GM21360 (cell line): ENCODE results near the gene LRP1.

Experiments used
- ATAC-seq: cut with Tn5 transposase; IDR thresholded peaks from one replicate; pipeline ENCODE4 v1.9.1; 2021; ENCODE audit warnings: mild to moderate bottlenecking, moderate library complexity; ENCODE audit not compliant: unreplicated experiment

The LRP1 gene

GRCh38 chr12:57133013-57133569 lies 4.8 kb downstream of the LRP1 start:
- ATAC-seq: no peak

DNA sequence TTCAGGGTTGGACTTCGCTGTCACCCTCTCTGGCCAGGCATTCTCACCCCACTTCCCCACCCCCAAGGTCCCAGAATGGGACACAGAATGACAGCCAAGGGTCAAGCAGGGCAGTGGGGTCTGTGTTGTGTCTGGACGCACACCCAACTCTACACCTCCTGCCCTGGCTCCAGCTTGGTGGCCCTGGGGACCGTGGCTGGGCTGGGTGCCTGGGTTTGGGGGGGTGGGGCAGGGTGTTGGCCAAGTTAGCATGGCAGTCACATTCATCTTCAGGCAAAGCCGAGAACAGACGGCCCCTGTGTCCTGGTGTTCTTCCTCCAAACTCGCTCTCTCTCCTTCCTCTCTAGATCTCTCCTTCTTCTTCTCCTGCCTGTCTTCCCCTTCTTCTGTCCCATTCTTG lies 5.6 kb downstream of the LRP1 start:
- ATAC-seq: no peak

- ATAC-seq: no peak
Measured at GRCh38 chr12:57134949-57135348, 6.7 kb downstream of the LRP1 start.

GRCh38 chr12:57135527-57136326 lies 7.4 kb downstream of the LRP1 start:
- no peak for ATAC-seq

- ATAC-seq: no peak
Measured at GRCh38 chr12:57138526-57139272, 10.4 kb downstream of the LRP1 start.

DNA sequence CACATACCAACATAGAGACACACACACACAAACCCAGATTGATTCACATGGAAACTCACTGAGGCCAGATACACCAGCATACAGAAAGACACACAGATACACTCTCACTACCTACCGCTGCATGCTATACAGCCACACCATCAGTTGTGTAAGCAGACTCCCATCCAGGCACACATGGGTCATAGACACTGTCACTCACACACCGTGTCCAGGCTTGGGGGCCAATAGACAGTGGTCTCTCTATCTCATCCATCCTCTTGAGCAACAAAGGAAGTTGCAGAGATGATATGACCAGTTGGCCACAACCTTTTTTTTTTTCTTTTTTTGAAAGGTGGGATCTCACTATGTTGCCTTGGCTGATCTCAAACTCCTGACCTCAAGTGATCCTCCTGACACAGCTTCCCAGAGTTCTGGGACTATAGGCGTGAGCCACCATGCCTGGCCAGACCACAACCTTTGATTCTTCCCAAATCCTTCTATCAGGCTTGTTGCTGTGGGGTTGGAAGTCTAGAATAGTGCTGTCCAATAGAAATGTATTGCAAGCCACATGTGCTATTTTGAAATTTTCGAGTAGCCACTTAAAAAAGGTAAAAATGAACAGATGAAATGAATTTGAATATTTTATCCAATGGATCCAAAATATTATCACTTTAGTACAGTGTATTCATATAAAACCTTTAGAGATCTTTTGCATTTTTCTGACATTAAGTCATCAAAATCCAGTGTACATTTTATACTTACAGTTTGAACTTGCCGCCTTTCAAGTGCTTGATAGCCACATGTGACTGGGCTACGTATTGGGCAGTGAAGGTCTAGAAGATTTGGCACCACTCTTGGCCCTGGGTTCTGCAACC lies 11.7 kb downstream of the LRP1 start:
- ATAC-seq: no peak

GRCh38 chr12:57141249-57141648 lies 13.0 kb downstream of the LRP1 start:
- no peak for ATAC-seq

DNA sequence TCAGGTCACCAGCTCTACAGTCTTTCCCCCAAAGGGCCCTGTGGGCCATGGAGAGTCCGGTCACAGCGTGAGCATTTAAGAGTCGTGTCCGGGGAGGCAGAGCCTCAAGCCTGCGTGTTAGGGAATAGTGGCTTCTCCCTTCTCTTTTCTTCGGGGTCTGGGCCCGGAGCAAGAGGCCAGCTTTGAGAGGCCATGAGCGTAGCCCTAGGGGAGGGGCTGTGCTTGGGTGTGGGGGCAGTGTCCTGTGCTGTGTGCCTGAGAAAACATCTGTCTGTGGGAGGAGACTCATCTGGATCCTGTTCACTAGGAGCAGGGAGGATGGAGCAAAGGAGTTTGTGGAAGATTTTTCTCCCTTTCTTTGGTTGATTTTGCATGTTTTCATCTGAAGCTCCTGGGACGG lies 13.8 kb downstream of the LRP1 start:
- no peak for ATAC-seq

GRCh38 chr12:57142727-57143126 lies 14.4 kb downstream of the LRP1 start:
- ATAC-seq: no peak

GRCh38 chr12:57143454-57143853 lies 15.2 kb downstream of the LRP1 start:
- ATAC-seq: no peak

DNA sequence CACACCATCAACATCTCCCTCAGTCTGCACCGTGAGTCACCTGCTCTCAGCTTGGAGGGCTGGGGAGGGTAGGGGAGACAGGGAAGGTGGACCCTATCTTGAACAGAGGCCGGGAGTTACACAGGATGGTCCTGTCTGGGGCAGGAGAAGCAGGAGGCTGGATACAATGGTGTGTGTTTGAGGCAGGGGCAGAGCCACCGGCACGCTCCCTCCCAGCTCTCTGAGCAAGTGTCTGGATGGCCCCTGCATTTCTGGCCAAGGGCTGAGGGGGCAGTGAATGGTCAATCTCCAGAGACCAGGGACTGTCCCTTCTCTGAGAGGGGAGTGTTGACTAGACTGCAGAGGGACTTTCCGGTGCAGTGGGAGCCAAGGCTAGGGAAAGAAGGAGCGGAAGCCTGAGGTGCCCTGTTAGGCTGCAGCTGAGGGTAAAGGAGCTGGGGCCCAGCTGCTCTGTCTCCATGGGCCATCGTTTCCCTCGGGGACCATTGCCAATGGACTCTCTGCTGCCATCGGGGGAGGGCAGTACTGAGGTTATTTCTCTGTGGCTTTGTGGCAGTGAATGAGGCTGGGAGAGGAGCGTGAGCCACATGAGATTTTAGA lies 17.3 kb downstream of the LRP1 start:
- ATAC-seq: no peak

- ATAC-seq: no peak
Measured at GRCh38 chr12:57146092-57146491, 17.8 kb downstream of the LRP1 start.

DNA sequence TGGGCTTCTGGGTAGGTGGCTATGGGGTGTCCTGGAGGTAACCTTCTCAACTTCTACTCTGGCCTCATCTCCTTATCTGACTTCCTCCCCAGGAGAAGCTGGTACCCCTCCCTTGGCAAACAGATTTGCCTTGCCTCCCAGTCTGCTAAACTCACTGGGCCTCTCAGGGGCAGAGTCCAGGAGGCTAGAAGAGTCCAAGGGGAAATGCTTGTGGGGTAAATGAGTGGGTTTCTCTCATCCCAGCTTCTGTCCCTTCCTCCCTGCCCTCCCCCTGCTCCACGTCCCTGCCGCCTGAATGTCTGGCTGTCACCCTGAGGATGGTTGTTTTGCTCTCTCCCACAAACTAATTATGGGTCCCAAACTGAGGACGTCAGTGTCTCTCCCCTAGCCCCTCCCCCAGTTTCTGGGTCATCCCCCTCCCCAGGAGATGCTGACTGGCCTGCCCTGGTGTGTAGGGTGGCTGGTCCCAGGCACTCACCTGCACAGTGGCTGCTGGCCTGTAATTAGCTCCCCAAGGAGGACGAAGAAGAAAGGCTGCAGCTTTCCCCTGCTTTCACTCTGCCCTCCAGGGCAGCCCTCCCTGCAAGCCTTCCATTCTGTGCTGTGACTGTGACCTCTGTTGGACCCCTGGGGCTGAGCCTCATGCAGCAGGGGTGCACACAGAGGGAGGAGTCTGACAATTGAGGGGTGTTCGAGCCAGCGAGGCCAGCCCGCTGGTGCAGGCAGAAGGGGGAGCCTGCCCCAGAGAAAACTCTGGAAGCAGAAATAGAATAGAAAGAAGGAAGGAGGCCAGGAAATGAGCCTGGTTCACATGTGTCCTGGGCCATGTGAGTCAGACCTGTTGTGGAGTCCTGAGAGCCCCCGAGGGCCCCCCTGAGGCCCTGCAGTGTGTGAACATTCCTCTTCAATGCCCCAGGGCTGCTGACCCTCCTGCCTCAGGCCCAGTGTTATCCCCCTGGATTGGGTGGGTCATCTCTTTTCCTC lies 19.0 kb downstream of the LRP1 start, which contains the start of gene LRP1-AS:
TSS of gene LRP1-AS (minus strand) at position 659 of the 984 bp plus-strand sequence.
- no peak for ATAC-seq

- no peak for ATAC-seq
Measured at GRCh38 chr12:57148469-57149244, 20.4 kb downstream of the LRP1 start.

GRCh38 chr12:57149245-57149900 lies 21.1 kb downstream of the LRP1 start:
- ATAC-seq: no peak

DNA sequence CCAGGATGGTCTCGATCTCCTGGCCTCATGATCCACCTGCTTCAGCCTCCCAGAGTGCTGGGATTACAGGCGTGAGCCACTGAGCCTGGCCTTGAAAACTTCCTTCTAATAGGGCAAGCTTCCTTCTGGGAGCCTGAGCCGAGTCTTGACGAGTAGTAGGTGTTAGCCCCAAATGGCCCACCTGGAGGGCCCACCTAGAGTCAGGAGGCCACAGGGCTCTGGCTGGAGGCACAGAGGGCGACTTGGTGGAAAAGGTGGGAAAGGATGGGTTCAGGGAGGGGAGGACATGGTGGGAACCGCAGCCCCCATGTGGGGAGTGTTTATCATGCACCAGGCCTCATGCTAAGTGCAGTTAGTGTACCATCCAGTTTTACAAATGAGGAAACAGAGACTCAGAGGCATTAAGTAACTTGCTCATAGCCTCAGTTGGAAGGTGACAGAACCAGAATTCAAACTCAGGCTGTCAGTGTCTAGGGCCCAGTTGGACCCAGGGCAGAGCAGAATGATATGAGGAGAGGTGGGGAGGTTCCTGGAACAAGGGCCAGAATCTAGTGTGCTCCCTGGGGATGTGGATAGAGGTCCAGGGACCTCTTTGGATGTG lies 22.2 kb downstream of the LRP1 start:
- ATAC-seq: no peak

DNA sequence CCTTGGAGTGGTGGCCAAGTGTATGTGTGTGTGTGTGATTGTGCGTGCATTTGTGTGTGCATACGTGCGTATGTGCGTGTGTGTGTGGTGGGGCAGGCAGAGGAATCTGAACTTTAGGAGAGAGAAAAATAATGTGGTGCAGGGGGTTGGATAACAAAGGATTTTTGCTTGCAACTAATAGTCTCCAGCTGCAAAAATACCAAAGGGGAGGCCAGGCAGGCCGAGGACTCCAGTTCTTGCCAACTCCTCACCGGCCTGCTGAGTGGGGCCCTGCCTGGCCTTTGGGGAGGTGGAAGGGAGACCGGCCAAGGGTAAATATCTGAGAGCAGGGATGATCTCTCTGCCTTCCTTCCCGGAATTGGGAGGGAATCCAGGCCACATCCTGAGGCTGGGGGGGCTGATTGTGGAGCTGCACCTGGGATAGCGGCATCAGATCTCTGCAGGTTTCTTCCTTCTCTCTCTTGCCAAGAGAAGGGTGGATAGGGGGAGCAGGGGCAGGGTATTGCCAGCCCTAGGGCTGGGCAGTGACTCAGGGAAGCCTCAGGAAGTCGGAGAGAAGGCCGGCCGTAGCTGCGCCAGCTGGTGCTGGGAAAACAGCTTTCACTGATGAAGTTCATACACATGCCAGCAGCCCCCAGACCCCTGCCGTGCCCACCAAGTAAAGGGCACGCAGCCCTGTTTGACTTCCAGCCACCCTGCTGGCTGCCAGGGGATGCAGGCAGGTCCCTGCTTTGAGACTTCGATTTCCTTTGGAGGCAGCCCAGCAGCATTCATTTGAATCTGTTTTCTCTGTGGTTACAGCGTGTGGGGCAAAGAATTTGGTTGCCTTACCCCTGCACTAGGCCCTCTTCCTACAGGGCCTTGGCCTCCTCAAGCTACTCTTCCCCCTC lies 23.7 kb downstream of the LRP1 start:
- ATAC-seq: no peak
